Retinal pigment epithelial cell (primary cell): ENCODE measurements around the gene OR52N1.

Experiments
- DNase-seq: peaks from one replicate; pipeline ENCODE4 v3.0.0-alpha.2; 2010; ENCODE audit warnings: low read depth
- H3K4me3 ChIP-seq: 2 replicates; pipeline ENCODE4 v1.5.1; 2011; ENCODE audit warnings: mild to moderate bottlenecking, low read length, control low read depth, moderate library complexity
- TF ChIP-seq, protein P1 (sequence below): conservative IDR thresholded peaks from 2 replicates; pipeline ENCODE4 v1.5.1; 2011; ENCODE audit warnings: low read depth, low read length, control low read depth, inconsistent platforms

Gene OR52N1

DNA sequence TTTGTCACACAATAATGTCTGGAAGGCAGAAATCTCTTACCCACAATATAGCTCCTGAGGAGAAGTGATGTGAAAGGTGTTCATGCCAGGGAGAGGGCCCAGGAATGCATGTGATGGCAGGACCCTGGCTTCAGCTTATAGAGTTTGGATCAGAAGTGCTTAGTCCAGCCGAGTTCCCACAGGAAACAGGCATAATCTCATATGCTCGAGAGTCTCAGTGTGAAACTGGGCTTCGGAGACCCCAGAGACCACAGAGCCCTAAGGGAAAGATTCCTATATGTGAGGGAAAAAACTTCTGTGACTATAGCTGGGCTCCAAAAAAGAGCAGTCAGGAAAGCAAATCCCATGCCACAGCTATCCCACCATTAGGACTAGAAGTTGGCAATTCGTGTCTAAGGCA is 7.8 kb downstream of the OR52N1 start, which contains the start of gene OR52N5:
Gene OR52N5, minus strand, starts transcription at position 101 of the 400 bp plus-strand sequence. CDS start 4,721 bp downstream, outside the sequence.
- DNase-seq, result no peak
- no peak within 1 kb of the TSS for H3K4me3 ChIP-seq
- TF ChIP-seq, protein P1, sequence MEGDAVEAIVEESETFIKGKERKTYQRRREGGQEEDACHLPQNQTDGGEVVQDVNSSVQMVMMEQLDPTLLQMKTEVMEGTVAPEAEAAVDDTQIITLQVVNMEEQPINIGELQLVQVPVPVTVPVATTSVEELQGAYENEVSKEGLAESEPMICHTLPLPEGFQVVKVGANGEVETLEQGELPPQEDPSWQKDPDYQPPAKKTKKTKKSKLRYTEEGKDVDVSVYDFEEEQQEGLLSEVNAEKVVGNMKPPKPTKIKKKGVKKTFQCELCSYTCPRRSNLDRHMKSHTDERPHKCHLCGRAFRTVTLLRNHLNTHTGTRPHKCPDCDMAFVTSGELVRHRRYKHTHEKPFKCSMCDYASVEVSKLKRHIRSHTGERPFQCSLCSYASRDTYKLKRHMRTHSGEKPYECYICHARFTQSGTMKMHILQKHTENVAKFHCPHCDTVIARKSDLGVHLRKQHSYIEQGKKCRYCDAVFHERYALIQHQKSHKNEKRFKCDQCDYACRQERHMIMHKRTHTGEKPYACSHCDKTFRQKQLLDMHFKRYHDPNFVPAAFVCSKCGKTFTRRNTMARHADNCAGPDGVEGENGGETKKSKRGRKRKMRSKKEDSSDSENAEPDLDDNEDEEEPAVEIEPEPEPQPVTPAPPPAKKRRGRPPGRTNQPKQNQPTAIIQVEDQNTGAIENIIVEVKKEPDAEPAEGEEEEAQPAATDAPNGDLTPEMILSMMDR, result no peak

- TF ChIP-seq, protein P1, result no peak
- DNase-seq, result no peak
- H3K4me3 ChIP-seq, result no peak overlapping the region
These were observed 24.0 kb downstream of the OR52N1 start for GRCh38 chr11:5767056-5767455.

DNA sequence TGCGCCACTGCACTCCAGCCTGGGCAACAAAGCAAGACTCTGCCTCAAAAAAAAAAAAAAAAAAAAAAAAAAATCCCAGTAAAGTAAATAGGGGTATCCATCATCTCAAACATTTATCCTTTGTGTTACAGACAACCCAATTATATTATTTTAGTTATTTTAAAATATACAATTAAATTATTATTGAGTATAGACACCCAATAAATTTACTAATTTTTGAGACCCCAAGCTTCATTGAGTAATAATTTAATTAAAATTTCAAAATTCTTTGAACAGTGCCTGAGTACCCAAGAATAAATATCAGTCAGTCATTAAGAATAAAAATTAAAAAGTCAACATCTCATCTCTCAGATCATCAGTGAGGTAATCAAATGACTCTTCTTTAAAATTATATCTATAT is 37.1 kb downstream of the OR52N1 start, which contains the start of gene OR52N4:
Gene OR52N4, plus strand, starts transcription at position 301 of the 400 bp plus-strand sequence. CDS start 498 bp downstream, outside the sequence.
- H3K4me3 ChIP-seq, result no peak within 1 kb of the TSS
- TF ChIP-seq, protein P1, result no peak
- DNase-seq, result no peak

- no peak for DNase-seq
- TF ChIP-seq, protein P1, result no peak
These were observed 41.2 kb downstream of the OR52N1 start for GRCh38 chr11:5749836-5750235.

DNA sequence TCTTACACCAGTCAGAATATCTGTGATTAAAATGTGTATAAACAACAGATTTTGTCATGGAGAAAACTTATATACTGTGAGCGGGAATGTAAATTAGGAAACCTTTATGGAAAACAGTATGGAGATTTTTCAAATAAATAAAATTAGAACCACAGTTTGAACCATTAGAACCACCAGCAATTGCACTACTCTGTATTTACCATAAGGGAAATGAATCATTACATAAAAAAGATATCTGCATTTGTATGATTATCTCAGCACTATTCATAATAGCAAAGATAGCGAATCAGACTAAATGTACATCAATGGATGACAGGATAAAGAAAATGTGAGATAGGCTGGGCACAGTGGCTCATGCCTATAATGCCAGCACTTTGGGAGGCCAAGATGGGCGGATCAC is 44.5 kb downstream of the OR52N1 start:
- H3K4me3 ChIP-seq, result no peak overlapping the region
- TF ChIP-seq, protein P1, result no peak
- no peak for DNase-seq

More at GRCh38 chr11:5749836-5750235, 41.2 kb downstream of the OR52N1 start:
- H3K4me3 ChIP-seq, result no peak overlapping the region

DNA sequence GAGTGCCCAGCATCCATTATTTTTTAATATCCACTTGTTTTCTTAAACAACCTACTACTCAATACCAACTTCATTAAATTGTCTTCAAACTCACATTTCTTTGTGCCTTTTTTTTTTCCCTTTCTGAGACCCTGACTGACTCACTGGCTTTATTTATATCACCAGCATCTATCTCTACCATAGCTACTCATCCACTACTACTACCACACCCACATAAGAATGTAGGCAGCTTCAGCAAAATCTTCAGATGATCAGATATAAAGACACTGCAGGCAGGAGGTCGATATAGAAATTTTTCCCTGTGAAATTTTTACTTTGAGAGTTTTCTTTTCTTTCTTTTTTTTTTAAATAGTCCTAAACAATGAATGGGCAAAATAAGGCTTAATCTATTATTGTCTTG is 52.6 kb downstream of the OR52N1 start:
- no peak overlapping the region for H3K4me3 ChIP-seq
- TF ChIP-seq, protein P1, result no peak
- no peak for DNase-seq

DNA sequence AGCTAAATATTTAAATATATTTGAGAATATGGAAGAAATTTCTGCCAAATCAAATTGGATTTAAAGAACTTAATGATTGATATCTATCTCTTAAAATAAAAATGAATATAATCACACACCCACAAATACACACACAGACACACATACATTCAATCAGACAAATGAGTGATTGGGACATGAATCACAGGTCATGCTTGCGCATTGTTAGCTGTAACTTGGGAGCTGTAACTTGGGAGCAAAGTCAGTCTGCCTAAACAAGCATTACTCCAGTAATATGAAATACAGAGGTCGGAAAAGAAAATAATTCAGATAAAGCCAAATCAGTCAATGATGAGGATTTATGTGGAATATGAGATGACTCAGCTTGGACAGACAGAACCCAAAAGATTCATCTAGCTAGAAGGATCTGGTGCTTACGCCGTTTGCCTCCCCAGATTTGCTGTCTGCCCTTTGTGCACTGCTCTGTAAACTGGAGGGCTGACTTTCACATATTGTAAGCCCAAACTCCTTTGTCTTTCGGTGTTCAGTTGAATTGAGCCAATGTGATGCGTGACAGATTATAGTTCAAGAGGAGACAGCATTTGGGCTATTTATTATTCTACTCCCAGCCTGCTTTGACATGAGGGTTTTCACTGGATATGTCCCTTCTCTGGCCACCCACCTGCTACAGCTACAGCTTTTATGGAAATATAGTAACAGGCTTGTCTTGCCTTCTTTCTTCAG is 53.2 kb downstream of the OR52N1 start:
- H3K4me3 ChIP-seq, result no peak overlapping the region
- DNase-seq, result peak; percentile 24
- TF ChIP-seq, protein P1, result no peak
